GM19468 (cell line): ENCODE data around the gene GLI3.

Source experiments
- ATAC-seq: cut with Tn5 transposase; IDR thresholded peaks from one replicate; pipeline ENCODE4 v1.9.1; 2021; ENCODE audit warnings: mild to moderate bottlenecking, moderate library complexity, moderate number of reproducible peaks; ENCODE audit not compliant: unreplicated experiment; ENCODE audit errors: extremely low read depth

GLI3 gene

GRCh38 chr7:42152329-42153205 is 84.4 kb downstream of the GLI3 start:
- no peak for ATAC-seq

GRCh38 chr7:42151309-42151708 is 85.7 kb downstream of the GLI3 start:
- no peak for ATAC-seq

GRCh38 chr7:42145539-42145938 is 91.5 kb downstream of the GLI3 start:
- ATAC-seq = no peak

GRCh38 chr7:42144604-42145003 is 92.4 kb downstream of the GLI3 start:
- no peak for ATAC-seq

- no peak for ATAC-seq
Observed at GRCh38 chr7:42143711-42144600, 93.1 kb downstream of the GLI3 start.

GRCh38 chr7:42142089-42142488 is 94.9 kb downstream of the GLI3 start:
- no peak for ATAC-seq

GRCh38 chr7:42139751-42140150 is 97.3 kb downstream of the GLI3 start:
- no peak for ATAC-seq

DNA sequence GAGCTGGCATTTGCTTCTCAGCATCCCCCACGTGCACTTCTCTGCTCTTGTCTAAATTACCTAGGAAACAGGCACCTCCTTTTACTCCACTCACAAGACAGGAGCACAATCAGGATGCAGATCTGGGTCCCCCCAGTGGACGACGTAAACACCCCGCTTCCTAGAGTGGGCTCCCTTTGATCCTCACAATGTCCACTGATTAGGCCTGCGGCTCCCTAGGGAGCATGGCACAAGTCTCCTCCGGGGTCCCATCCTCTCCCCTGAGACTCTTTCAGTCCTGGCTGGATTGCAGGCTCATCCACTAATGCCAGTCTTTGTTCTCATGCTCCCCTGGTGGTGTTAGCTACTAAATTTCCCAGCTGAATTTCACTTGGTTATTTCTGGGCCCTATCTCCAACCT is 98.3 kb downstream of the GLI3 start:
- no peak for ATAC-seq

DNA sequence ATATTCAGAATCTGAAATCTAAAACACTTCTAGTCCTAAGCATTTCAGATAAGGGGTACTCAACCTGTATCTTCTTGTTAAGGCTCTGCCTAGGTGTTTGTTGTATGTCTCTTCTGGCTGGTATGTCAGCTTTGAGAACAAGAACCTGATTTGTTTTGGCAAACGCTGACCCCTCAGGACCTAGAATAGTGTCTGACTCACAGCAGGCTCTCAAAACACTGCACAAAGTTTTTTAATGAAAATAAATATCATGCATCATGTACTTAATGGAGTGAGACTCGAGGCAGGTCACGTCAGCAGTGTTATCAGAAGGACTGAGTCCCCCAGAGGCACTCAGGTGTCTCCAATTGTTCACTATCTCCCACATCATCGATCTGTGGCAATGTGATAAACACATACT is 99.1 kb downstream of the GLI3 start:
- no peak for ATAC-seq

DNA sequence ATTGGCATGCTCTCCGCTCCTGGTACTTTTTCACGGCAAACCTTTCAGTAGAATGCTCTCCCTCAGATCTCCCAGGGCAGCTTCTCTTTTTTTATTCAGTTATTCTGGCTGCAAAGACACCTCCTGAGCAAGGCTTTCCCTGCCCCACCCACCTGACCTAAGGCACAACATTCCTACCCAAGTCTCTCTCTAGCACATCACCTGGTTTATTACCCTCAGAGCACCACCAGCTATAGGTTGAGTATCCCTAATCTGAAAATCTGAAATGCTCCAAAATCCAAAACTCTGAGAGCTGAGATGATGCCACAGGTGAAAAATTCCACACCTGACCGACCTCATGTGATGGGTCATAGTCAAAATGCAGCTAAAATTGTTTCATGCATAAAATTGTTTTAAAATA is 99.6 kb downstream of the GLI3 start:
- no peak for ATAC-seq

DNA sequence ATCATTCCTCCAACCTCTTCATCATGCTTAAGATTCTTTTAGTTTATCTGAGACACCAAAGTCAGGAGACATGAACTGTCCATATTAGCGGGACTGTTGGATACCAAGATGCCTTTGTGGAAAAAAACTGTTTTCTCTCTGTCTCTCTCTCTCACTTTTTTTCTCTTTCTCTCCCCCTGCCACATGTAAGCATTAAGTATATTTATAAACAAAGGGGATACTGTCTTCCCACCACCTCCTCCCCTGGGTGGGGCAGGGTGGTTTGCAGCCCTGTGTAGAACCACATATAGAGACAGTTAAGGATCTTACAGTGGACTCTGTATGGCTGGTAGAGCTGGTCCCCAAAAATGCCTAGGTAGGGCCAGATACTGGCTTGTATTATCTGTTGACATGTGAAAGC is 101.3 kb downstream of the GLI3 start:
- ATAC-seq = no peak

DNA sequence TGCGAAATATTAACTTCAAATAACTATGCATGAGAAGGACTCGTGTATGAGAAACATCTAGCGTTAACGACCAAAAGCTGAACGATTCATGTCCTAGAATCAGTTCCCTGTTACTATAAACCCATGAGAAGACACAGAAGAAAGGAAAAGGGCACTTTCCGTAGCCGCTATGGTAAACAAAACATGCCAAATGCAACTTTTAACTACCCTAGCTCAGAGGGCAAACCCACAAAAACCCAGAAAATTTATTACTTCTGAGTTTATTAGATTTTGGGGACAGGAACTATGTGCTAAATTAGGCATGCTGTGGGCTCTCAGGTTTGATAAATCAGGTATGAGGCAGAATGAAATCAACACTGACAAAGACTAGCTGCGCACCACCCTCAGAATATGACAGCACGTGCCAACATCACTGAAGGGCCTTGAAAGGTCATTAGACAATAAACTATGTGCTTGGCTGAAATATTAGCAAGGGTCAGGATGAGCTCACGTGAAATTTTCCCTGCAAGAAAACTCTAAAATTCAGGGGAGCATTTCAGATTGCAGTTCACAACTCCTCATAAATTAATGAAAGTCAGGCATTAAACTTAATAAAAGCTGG is 102.6 kb downstream of the GLI3 start:
- no peak for ATAC-seq

DNA sequence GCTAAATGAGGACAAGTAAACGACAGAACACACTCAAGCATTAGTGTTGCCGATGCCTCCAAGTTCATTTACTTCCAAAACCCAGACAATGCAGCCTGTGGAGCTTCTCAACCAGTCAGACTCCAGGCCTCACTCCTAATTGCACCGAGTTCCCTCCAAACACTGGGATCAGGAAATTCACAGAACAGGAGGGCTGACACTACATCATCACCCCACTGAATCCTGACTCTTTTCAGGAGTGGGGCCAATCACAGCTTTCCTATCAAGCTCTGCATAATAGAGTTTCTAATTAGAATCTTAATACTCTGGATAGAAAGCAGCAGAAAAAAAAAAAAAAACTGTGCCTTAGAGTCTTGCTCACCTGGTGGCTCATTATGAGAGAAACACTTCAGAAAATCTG is 103.7 kb downstream of the GLI3 start:
- ATAC-seq = no peak

DNA sequence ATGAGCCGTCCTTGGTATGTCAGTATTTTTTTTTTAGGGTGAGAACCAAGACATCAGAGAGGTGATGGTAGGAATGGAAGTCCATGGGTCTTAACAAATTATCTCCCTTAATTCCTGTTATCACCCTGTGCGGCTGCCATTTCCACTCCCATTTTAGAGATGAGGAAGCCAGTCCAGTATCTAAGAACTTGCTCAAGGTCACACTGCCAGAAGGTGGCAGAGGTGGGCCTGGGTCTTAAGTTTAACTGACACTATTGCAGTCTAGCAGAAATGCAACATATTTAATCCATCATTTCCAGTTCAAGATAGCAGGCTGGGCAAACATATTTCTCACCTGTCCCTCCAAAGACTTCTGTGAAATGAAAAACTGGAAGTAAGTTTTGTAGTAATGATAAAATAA is 108.3 kb downstream of the GLI3 start:
- ATAC-seq = no peak

DNA sequence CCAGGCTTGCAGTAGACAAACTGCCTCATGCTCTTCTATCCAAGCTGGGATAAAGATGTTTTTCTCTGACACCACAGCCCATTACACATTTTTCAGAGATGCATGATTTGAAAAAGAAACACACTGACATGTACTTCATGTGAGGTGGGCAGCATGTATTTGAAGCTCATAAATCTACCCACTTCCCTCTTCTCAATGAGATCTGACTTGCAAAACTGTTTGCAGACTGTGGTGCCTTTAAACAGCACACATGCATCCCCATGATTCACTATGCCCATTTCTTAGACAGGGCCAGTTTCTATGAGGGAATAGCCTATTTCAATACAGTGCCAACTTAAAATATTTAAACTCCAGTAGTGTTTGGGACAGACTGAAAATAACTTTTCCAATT is 109.8 kb downstream of the GLI3 start:
- ATAC-seq = no peak

DNA sequence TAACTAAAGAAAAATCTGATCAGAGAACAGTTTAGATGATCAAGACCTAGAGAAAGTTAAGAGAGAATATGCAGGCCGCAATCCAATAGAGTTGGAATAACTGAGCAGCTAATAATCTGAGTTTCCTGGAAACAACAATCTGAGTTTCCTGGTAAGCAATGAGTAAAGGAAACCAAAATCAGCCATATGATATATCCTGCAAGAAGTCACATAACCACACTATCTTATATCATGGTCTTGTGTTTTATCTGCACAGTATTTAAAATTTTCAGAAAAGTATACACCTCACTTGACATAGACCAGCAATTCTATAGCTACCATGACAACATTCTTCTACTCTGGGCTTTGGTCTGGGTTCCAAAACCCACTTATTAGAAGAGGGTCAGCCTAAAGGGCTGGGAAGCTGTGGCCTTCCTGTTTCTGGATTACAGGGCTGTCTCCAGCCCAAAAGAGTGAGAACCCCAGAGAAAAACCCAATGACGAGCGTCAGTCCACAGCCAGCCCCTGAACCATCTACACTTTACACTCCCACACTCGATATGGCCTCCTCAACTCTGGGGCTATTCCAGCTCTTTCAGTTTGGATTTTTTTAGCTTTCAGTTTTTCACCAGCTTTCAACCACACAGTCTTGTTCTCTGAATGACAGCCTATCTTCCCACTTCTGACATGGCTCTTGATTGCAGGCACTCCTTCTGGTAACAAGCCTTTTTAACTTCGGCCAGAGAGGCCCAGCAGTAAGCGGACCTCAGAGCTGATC is 110.4 kb downstream of the GLI3 start:
- ATAC-seq = no peak

- ATAC-seq = no peak
Observed at GRCh38 chr7:42125321-42125720, 111.7 kb downstream of the GLI3 start.

DNA sequence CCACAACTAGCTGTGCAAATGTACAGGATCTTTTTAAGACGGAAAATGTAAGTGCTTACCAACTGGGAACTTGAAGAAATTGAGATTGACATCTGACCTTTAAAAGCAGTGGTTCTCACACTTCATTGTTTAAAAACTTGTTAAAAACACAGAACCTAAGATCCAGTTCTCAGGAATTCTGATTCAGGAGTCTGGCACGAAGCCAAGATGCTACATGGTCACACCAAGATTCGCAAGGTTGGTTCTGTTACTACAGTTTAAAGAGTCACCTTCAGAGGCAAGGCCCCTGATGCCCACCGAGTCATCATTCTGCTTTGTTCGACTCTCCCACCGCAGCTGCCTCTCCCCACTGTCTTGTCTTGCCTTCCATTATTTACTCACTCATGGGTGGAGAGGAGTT is 113.3 kb downstream of the GLI3 start:
- no peak for ATAC-seq

DNA sequence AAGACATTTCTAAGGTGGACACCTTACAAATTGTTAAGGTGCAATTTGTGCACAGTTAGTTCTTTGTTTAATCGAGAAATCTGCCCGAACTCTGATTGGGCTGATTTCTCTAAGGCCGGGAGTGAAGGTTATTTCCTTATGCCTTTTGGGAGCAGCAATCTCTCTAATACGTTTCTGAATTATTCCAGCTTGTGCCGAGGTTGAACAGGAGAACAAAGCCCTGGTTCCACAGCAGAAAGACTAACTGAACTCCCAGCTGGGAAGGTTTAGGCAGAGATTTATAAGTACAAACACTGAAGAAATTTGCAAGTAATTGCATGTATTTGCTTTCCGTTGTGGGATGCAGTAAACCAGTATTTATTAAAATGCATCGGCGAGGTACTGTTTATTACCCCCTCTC is 116.8 kb downstream of the GLI3 start:
- ATAC-seq = no peak

DNA sequence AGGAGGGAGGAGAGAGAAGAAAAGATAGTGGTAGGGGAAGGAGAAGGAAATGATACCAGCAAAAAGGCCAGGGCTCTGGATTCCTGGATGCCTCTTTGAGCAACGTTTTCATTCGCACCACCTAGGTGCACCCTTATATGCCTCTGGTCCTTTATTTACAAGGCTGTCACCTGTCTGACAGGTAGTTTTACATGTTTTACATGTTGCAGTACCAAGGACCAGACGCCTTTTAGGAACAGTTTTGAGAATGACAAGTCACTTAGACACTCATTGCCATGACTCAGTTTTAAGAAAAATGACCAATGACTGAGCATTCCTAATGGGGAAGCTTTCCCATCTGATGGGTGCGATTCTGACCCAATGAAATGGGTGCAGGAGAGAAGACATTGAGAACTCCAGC is 119.8 kb downstream of the GLI3 start:
- no peak for ATAC-seq
